BJ (cell line): Measurements from ENCODE around the gene PACS1. TPM values are rescaled to one million over a fixed set of nuclear protein-coding genes. Genes with fewer than 3 reads are reported as not detected.
"Not testable (repeated sequence)": the region's sequence is repeated elsewhere in the genome, so short reads cannot be mapped to it uniquely, and the experiment has no call there.

Source experiments
- CTCF ChIA-PET: fragments of 350-600 bp; formaldehyde crosslinking; extraction: SDS; loops from one replicate; lab custom pipeline; 2021; ENCODE audit warnings: antibody characterized with exemption, inconsistent platforms; lab: Yijun Ruan, JAX
- POLR2A ChIA-PET: fragments of 300-600 bp; sonication (Branson Sonifier 250); formaldehyde crosslinking; extraction: SDS; loops from one replicate; lab custom pipeline; 2021; ENCODE audit warnings: antibody characterized with exemption; lab: Charles Lee
- DNase-seq: peaks from one replicate; pipeline ENCODE4 v3.0.0-alpha.2; 2011; ENCODE audit warnings: low read depth
- H3K27me3 ChIP-seq: 2 replicates; pipeline ENCODE4 v1.6.0; 2011; ENCODE audit warnings: low read length; ENCODE audit not compliant: control insufficient read depth, insufficient read depth
- H3K36me3 ChIP-seq: 2 replicates; pipeline ENCODE4 v1.5.1; 2011; ENCODE audit warnings: low read length; ENCODE audit not compliant: control insufficient read depth, insufficient read depth
- H3K4me3 ChIP-seq: 2 replicates; pipeline ENCODE4 v1.5.1; 2011; ENCODE audit warnings: low read depth, mild to moderate bottlenecking, control low read depth, low read length
- CTCF ChIP-seq: IDR thresholded peaks from 2 replicates; pipeline ENCODE4 v1.5.1; 2011; ENCODE audit warnings: low read depth, mild to moderate bottlenecking, control low read depth, inconsistent platforms, low read length, moderate library complexity; ENCODE audit not compliant: insufficient read depth
- polyA plus RNA-seq: library from polyadenylated mRNA; depleted of rRNA; stranded (reverse); fragments of >200 nt; gene quantifications from 2 replicates; pipeline ENCODE4 v1.2.3, GENCODE V29; 2011

PACS1 gene
- polyA plus RNA-seq, 1 experiment = 34.3 TPM

GRCh38 chr11:66111158-66111557 is 41.1 kb downstream of the PACS1 start:
- Histone ChIP-seq H3K36me3 (no peaks in the 10 kb centered on the region), H3K27me3 (no peaks in the 10 kb centered on the region), H3K4me3 (no peak overlapping the region)
- TF ChIP-seq CTCF = no peak
- ChIA-PET POLR2A (no interaction called here), CTCF (no interaction called here)
- no peak for DNase-seq

- CTCF ChIA-PET = no interaction called here
- H3K4me3 ChIP-seq = no peak overlapping the region
- DNase-seq = no peak
- H3K36me3 ChIP-seq = no peaks in the 10 kb centered on the region
- POLR2A ChIA-PET = no interaction called here
- no peaks in the 10 kb centered on the region for H3K27me3 ChIP-seq
- TF ChIP-seq CTCF = no peak
These were observed 42.0 kb downstream of the PACS1 start for GRCh38 chr11:66112041-66112491.

GRCh38 chr11:66112601-66113499 is 42.8 kb downstream of the PACS1 start:
- Histone ChIP-seq H3K36me3 (no peaks in the 10 kb centered on the region), H3K4me3 (no peak overlapping the region), H3K27me3 (no peaks in the 10 kb centered on the region)
- DNase-seq = peak; percentile 49
- TF ChIP-seq CTCF = no peak
- ChIA-PET CTCF (interaction anchor here (1.3 kb wide), 1 partner anchor 9 kb away, joined by 3 read pairs; no protein-coding TSS in a partner anchor), POLR2A (no interaction called here)

- H3K27me3 ChIP-seq, POLR2A ChIA-PET: not testable (repeated sequence)
These were observed 44.9 kb downstream of the PACS1 start for GRCh38 chr11:66114957-66115356.

GRCh38 chr11:66115638-66116301 is 45.7 kb downstream of the PACS1 start:
- CTCF ChIA-PET = interaction anchor here (1.3 kb wide), 1 partner anchor 48 kb away, joined by 6 read pairs; no protein-coding TSS in a partner anchor
- Histone ChIP-seq H3K27me3 (no peaks in the 10 kb centered on the region), H3K4me3 (no peak overlapping the region), H3K36me3 (no peaks in the 10 kb centered on the region)
- POLR2A ChIA-PET = no interaction called here
- DNase-seq = no peak
- no peak for TF ChIP-seq CTCF

More at GRCh38 chr11:66114957-66115356, 44.9 kb downstream of the PACS1 start:
- DNase-seq, CTCF ChIA-PET, H3K36me3 ChIP-seq, H3K4me3 ChIP-seq: not testable (repeated sequence)
